ENCODE measurements around the gene GNAT3.

GNAT3 gene

GRCh38 chr7:80499350-80499953, 12.4 kb downstream of the GNAT3 start:
- no peak for DNase-seq (ENCODE audit: low spot score)

GRCh38 chr7:80498481-80499349, 13.1 kb downstream of the GNAT3 start:
- DNase-seq (ENCODE audit: low spot score): no peak

- no peak for DNase-seq (ENCODE audit: low spot score)
Observed at GRCh38 chr7:80496586-80496985, 15.3 kb downstream of the GNAT3 start.

- DNase-seq (ENCODE audit: low spot score): no peak
Observed at GRCh38 chr7:80493121-80493849, 18.6 kb downstream of the GNAT3 start.

GRCh38 chr7:80491462-80491861, 20.4 kb downstream of the GNAT3 start:
- no peak for DNase-seq (ENCODE audit: low spot score)

- DNase-seq (ENCODE audit: low spot score): no peak
Observed at GRCh38 chr7:80488851-80489370, 23.0 kb downstream of the GNAT3 start.

- DNase-seq (ENCODE audit: low spot score): no peak
Observed at GRCh38 chr7:80488406-80488805, 23.5 kb downstream of the GNAT3 start.

GRCh38 chr7:80485721-80486120, 26.1 kb downstream of the GNAT3 start:
- DNase-seq (ENCODE audit: low spot score): no peak

- no peak for DNase-seq (ENCODE audit: low spot score)
Observed at GRCh38 chr7:80482950-80483349, 28.9 kb downstream of the GNAT3 start.

GRCh38 chr7:80481196-80481884, 30.5 kb downstream of the GNAT3 start:
- no peak for DNase-seq (ENCODE audit: low spot score)

GRCh38 chr7:80480566-80480965, 31.3 kb downstream of the GNAT3 start:
- DNase-seq (ENCODE audit: low spot score): no peak

- no peak for DNase-seq (ENCODE audit: low spot score)
Observed at GRCh38 chr7:80478683-80479082, 33.2 kb downstream of the GNAT3 start.

- DNase-seq (ENCODE audit: low spot score): no peak
Observed at GRCh38 chr7:80476035-80476434, 35.8 kb downstream of the GNAT3 start.

- DNase-seq (ENCODE audit: low spot score): no peak
Observed at GRCh38 chr7:80475383-80475782, 36.5 kb downstream of the GNAT3 start.

- no peak for DNase-seq (ENCODE audit: low spot score)
Observed at GRCh38 chr7:80473751-80474150, 38.1 kb downstream of the GNAT3 start.

GRCh38 chr7:80472491-80473200, 39.2 kb downstream of the GNAT3 start:
- DNase-seq (ENCODE audit: low spot score): no peak

- no peak for DNase-seq (ENCODE audit: low spot score)
Observed at GRCh38 chr7:80468931-80469714, 42.7 kb downstream of the GNAT3 start.

- DNase-seq (ENCODE audit: low spot score): no peak
Observed at GRCh38 chr7:80467069-80467468, 44.8 kb downstream of the GNAT3 start.

- DNase-seq (ENCODE audit: low spot score): no peak
Observed at GRCh38 chr7:80466636-80467035, 45.2 kb downstream of the GNAT3 start.

GRCh38 chr7:80464211-80464610, 47.7 kb downstream of the GNAT3 start:
- DNase-seq (ENCODE audit: low spot score): no peak

All from globus pallidus (tissue), 1 donor.